Activated T-helper 17 cell treated with anti-CD3 and anti-CD28 coated beads, Interleukin-2, amount 50 U/mL, for 72 hours (primary cell): ENCODE measurements around the gene ERCC6L2. TPM values are rescaled to one million over a fixed set of nuclear protein-coding genes. Genes with fewer than 3 reads are reported as not detected.

Source experiments
- ATAC-seq: fragments of 150-1000 bp; cut with Tn5 transposase; replicated peaks from 2 replicates; pipeline ENCODE4 v1.10.0; 2021; ENCODE audit warnings: mild to moderate bottlenecking, moderate library complexity
- H3K27ac Mint-ChIP-seq: one replicate; pipeline ENCODE4 v1.8.0; 2022; ENCODE audit warnings: mixed read lengths
- H3K27me3 Mint-ChIP-seq: one replicate; pipeline ENCODE4 v1.8.0; 2022; ENCODE audit warnings: mixed read lengths
- H3K36me3 Mint-ChIP-seq: one replicate; pipeline ENCODE4 v1.8.0; 2022; ENCODE audit warnings: low read depth, mild to moderate bottlenecking, mixed read lengths
- H3K4me1 Mint-ChIP-seq: one replicate; pipeline ENCODE4 v1.8.0; 2022; ENCODE audit warnings: mixed read lengths
- H3K4me3 Mint-ChIP-seq: one replicate; pipeline ENCODE4 v1.8.0; 2022; ENCODE audit warnings: mild to moderate bottlenecking, mixed read lengths
- H3K9me3 Mint-ChIP-seq: one replicate; pipeline ENCODE4 v1.8.0; 2022; ENCODE audit warnings: mixed read lengths
- total RNA-seq, 2 donors: library from RNA; stranded (reverse); gene quantifications; one replicate each; pipeline ENCODE4 v1.2.3, GENCODE V29; 2022

The ERCC6L2 gene
- total RNA-seq, 2 donors from 2014 or later, result 24.5 to 35.7 TPM

- Mint-ChIP-seq H3K4me1 (no peaks in the 10 kb centered on the region), H3K4me3 (no peak overlapping the region), H3K27ac (no peak overlapping the region), H3K9me3 (peaks cover 3% of the 10 kb centered on the region), H3K36me3 (peaks cover 33% of the 10 kb centered on the region), H3K27me3 (no peaks in the 10 kb centered on the region)
- ATAC-seq, result no peak
Observed at GRCh38 chr9:95962936-95963335, 87.4 kb downstream of the ERCC6L2 start.

- peaks cover 27% of the 10 kb centered on the region for H3K36me3 Mint-ChIP-seq
- H3K27me3 Mint-ChIP-seq, result no peaks in the 10 kb centered on the region
- H3K4me1 Mint-ChIP-seq, result no peaks in the 10 kb centered on the region
- peaks cover 3% of the 10 kb centered on the region for H3K9me3 Mint-ChIP-seq
- no peak for ATAC-seq
- H3K27ac Mint-ChIP-seq, result no peak overlapping the region
- H3K4me3 Mint-ChIP-seq, result no peak overlapping the region
Observed at GRCh38 chr9:95963659-95964058, 88.2 kb downstream of the ERCC6L2 start.

GRCh38 chr9:95966306-95966705, 90.8 kb downstream of the ERCC6L2 start:
- no peak overlapping the region for H3K4me3 Mint-ChIP-seq
- no peak overlapping the region for H3K27ac Mint-ChIP-seq
- H3K27me3 Mint-ChIP-seq, result no peaks in the 10 kb centered on the region
- H3K9me3 Mint-ChIP-seq, result no peaks in the 10 kb centered on the region
- no peaks in the 10 kb centered on the region for H3K4me1 Mint-ChIP-seq
- peaks cover 37% of the 10 kb centered on the region for H3K36me3 Mint-ChIP-seq
- no peak for ATAC-seq

GRCh38 chr9:95970317-95970716, 94.8 kb downstream of the ERCC6L2 start:
- Mint-ChIP-seq H3K4me3 (no peak overlapping the region), H3K27ac (no peak overlapping the region), H3K27me3 (no peaks in the 10 kb centered on the region), H3K36me3 (peaks cover 60% of the 10 kb centered on the region), H3K9me3 (peaks cover 4% of the 10 kb centered on the region), H3K4me1 (no peaks in the 10 kb centered on the region)
- ATAC-seq, result no peak

- Mint-ChIP-seq H3K4me1 (no peaks in the 10 kb centered on the region), H3K9me3 (peaks cover 4% of the 10 kb centered on the region), H3K27ac (no peak overlapping the region), H3K36me3 (peaks cover 49% of the 10 kb centered on the region), H3K4me3 (no peak overlapping the region), H3K27me3 (no peaks in the 10 kb centered on the region)
- no peak for ATAC-seq
Observed at GRCh38 chr9:95971815-95972214, 96.3 kb downstream of the ERCC6L2 start.

GRCh38 chr9:95974389-95974788, 98.9 kb downstream of the ERCC6L2 start:
- Mint-ChIP-seq H3K4me1 (no peaks in the 10 kb centered on the region), H3K4me3 (no peak overlapping the region), H3K27me3 (no peaks in the 10 kb centered on the region), H3K36me3 (peaks cover 42% of the 10 kb centered on the region), H3K27ac (no peak overlapping the region), H3K9me3 (peaks cover 4% of the 10 kb centered on the region)
- ATAC-seq, result peak; percentile 71

- no peak overlapping the region for H3K4me3 Mint-ChIP-seq
- H3K4me1 Mint-ChIP-seq, result no peaks in the 10 kb centered on the region
- H3K27ac Mint-ChIP-seq, result no peak overlapping the region
- no peaks in the 10 kb centered on the region for H3K27me3 Mint-ChIP-seq
- ATAC-seq, result no peak
- peaks cover 37% of the 10 kb centered on the region for H3K36me3 Mint-ChIP-seq
- peaks cover 4% of the 10 kb centered on the region for H3K9me3 Mint-ChIP-seq
Observed at GRCh38 chr9:95977371-95977770, 101.9 kb downstream of the ERCC6L2 start.

GRCh38 chr9:95978106-95978505, 102.6 kb downstream of the ERCC6L2 start:
- Mint-ChIP-seq H3K9me3 (no peaks in the 10 kb centered on the region), H3K27me3 (no peaks in the 10 kb centered on the region), H3K27ac (no peak overlapping the region), H3K36me3 (peaks cover 29% of the 10 kb centered on the region), H3K4me1 (no peaks in the 10 kb centered on the region), H3K4me3 (no peak overlapping the region)
- ATAC-seq, result no peak

- no peak for ATAC-seq
- H3K4me1 Mint-ChIP-seq, result no peaks in the 10 kb centered on the region
- no peak overlapping the region for H3K27ac Mint-ChIP-seq
- H3K36me3 Mint-ChIP-seq, result peaks cover 25% of the 10 kb centered on the region
- no peaks in the 10 kb centered on the region for H3K9me3 Mint-ChIP-seq
- no peak overlapping the region for H3K4me3 Mint-ChIP-seq
- H3K27me3 Mint-ChIP-seq, result no peaks in the 10 kb centered on the region
Observed at GRCh38 chr9:95979446-95979845, 104.0 kb downstream of the ERCC6L2 start.

GRCh38 chr9:95980262-95981125, 105.0 kb downstream of the ERCC6L2 start:
- H3K9me3 Mint-ChIP-seq, result no peaks in the 10 kb centered on the region
- peaks cover 31% of the 10 kb centered on the region for H3K36me3 Mint-ChIP-seq
- no peaks in the 10 kb centered on the region for H3K4me1 Mint-ChIP-seq
- H3K27ac Mint-ChIP-seq, result peak overlapping the region; percentile 16
- no peak overlapping the region for H3K4me3 Mint-ChIP-seq
- no peak for ATAC-seq
- no peaks in the 10 kb centered on the region for H3K27me3 Mint-ChIP-seq

- Mint-ChIP-seq H3K9me3 (no peaks in the 10 kb centered on the region), H3K4me1 (no peaks in the 10 kb centered on the region), H3K27me3 (no peaks in the 10 kb centered on the region), H3K36me3 (peaks cover 44% of the 10 kb centered on the region), H3K4me3 (no peak overlapping the region), H3K27ac (peak overlapping the region; percentile 31)
- peak; percentile 56 for ATAC-seq
Observed at GRCh38 chr9:95981761-95982390, 106.4 kb downstream of the ERCC6L2 start.

GRCh38 chr9:95985440-95986055, 110.1 kb downstream of the ERCC6L2 start:
- no peaks in the 10 kb centered on the region for H3K27me3 Mint-ChIP-seq
- no peak overlapping the region for H3K27ac Mint-ChIP-seq
- no peaks in the 10 kb centered on the region for H3K9me3 Mint-ChIP-seq
- H3K36me3 Mint-ChIP-seq, result peaks cover 35% of the 10 kb centered on the region
- ATAC-seq, result no peak
- H3K4me3 Mint-ChIP-seq, result no peak overlapping the region
- H3K4me1 Mint-ChIP-seq, result no peaks in the 10 kb centered on the region

GRCh38 chr9:95989297-95989696, 113.8 kb downstream of the ERCC6L2 start:
- peaks cover 31% of the 10 kb centered on the region for H3K36me3 Mint-ChIP-seq
- H3K27ac Mint-ChIP-seq, result no peak overlapping the region
- no peaks in the 10 kb centered on the region for H3K27me3 Mint-ChIP-seq
- no peaks in the 10 kb centered on the region for H3K9me3 Mint-ChIP-seq
- H3K4me1 Mint-ChIP-seq, result peaks cover 3% of the 10 kb centered on the region
- ATAC-seq, result no peak
- no peak overlapping the region for H3K4me3 Mint-ChIP-seq

- peaks cover 21% of the 10 kb centered on the region for H3K36me3 Mint-ChIP-seq
- H3K4me3 Mint-ChIP-seq, result no peak overlapping the region
- no peak overlapping the region for H3K27ac Mint-ChIP-seq
Observed at GRCh38 chr9:95991326-95991725, 115.8 kb downstream of the ERCC6L2 start.

GRCh38 chr9:95992536-95992935, 117.0 kb downstream of the ERCC6L2 start:
- H3K36me3 Mint-ChIP-seq, result peaks cover 22% of the 10 kb centered on the region
- no peak overlapping the region for H3K27ac Mint-ChIP-seq
- ATAC-seq, result no peak
- H3K4me3 Mint-ChIP-seq, result no peak overlapping the region
- peaks cover 5% of the 10 kb centered on the region for H3K4me1 Mint-ChIP-seq
- no peaks in the 10 kb centered on the region for H3K9me3 Mint-ChIP-seq
- H3K27me3 Mint-ChIP-seq, result no peaks in the 10 kb centered on the region

More at GRCh38 chr9:95991326-95991725, 115.8 kb downstream of the ERCC6L2 start:
- no peak for ATAC-seq
- Mint-ChIP-seq H3K9me3 (no peaks in the 10 kb centered on the region), H3K4me1 (peaks cover 5% of the 10 kb centered on the region), H3K27me3 (no peaks in the 10 kb centered on the region)
